22Rv1 (cell line): ENCODE data around the gene SNTB2.

ENCODE experiments used
- H3K27ac ChIP-seq: fragments of 450-650 bp; 2 replicates; pipeline ENCODE4 v1.5.1; 2017
- ZFX ChIP-seq: fragments of 450-650 bp; IDR thresholded peaks from 2 replicates; pipeline ENCODE4 v1.6.1; 2017; ENCODE audit warnings: antibody characterized with exemption, borderline replicate concordance
- TF ChIP-seq, protein P1 (sequence below): fragments of 450-650 bp; IDR thresholded peaks from 2 replicates; pipeline ENCODE4 v1.5.1; 2017; ENCODE audit warnings: mild to moderate bottlenecking

Gene SNTB2

GRCh38 chr16:69311533-69312387, 124.8 kb downstream of the SNTB2 start:
- H3K27ac ChIP-seq = peak overlapping the region; percentile 81
- TF ChIP-seq, protein P1, sequence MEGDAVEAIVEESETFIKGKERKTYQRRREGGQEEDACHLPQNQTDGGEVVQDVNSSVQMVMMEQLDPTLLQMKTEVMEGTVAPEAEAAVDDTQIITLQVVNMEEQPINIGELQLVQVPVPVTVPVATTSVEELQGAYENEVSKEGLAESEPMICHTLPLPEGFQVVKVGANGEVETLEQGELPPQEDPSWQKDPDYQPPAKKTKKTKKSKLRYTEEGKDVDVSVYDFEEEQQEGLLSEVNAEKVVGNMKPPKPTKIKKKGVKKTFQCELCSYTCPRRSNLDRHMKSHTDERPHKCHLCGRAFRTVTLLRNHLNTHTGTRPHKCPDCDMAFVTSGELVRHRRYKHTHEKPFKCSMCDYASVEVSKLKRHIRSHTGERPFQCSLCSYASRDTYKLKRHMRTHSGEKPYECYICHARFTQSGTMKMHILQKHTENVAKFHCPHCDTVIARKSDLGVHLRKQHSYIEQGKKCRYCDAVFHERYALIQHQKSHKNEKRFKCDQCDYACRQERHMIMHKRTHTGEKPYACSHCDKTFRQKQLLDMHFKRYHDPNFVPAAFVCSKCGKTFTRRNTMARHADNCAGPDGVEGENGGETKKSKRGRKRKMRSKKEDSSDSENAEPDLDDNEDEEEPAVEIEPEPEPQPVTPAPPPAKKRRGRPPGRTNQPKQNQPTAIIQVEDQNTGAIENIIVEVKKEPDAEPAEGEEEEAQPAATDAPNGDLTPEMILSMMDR = no peak
- TF ChIP-seq ZFX = peak; percentile 81; the same call in 1 of the 2 replicates

- TF ChIP-seq ZFX = no peak
- TF ChIP-seq, protein P1 = no peak
- H3K27ac ChIP-seq = no peak overlapping the region
Measured at GRCh38 chr16:69313469-69313868, 126.5 kb downstream of the SNTB2 start.

GRCh38 chr16:69314534-69314933, 127.6 kb downstream of the SNTB2 start:
- TF ChIP-seq, protein P1 = no peak
- no peak for TF ChIP-seq ZFX
- H3K27ac ChIP-seq = no peak overlapping the region

DNA sequence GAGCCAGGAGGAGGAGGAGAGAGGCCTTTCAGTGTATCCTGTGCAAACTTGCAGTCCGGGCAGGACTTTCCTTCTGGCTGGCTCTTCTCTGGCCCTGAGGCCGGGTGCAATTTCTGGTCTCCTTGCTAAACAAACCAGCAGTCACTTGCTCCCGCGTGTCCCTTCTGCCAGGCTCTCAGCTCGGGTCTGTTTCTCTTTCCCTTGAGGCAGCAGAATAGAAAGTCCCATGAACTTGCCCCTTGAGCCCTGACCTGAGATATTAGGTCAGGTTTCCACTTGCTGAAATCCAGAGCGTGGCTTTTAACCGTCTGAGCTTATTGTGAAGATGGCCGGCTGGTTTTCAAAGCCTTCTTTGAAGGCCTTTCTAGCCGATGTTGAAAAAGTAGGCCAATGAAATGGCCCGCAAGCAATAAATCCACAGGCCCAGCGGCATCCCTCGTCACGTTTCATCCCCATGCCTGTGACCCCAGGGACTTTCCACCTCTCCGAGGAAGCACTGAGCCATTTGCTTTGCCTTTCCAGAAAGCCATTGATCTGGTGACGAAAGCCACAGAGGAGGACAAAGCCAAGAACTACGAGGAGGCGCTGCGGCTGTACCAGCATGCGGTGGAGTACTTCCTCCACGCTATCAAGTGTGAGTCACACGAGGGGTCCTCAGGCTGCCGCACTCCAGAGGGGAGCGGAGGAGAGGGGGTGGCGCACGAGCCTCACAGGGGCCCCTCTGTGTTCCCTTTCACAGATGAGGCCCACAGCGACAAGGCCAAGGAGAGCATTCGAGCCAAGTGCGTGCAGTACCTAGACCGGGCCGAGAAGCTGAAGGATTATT, 128.7 kb downstream of the SNTB2 start:
- no peak for TF ChIP-seq ZFX
- TF ChIP-seq, protein P1 = no peak
- H3K27ac ChIP-seq = no peak overlapping the region

DNA sequence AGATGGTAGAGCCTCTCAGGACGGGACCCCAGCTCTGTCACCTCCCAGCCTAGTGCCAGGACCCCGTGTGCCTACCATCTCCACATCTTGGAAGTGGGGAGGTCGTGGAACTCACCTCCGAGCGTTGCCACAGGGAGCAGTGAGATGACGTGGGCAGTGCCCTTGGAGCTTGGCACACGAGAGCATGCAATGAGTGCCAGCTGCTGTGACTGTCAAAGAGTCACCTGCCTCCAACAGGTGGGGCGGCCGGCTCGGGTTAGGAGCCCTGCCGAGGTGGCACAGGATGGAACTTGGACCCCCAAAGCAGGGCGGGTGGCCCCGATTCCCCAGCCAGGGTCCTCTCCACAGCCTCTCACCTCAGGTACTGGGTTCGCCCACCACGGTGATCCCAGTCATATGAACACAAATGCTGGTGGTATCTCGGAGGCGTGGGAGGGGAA, 129.7 kb downstream of the SNTB2 start:
- TF ChIP-seq, protein P1 = no peak
- no peak for TF ChIP-seq ZFX
- no peak overlapping the region for H3K27ac ChIP-seq

DNA sequence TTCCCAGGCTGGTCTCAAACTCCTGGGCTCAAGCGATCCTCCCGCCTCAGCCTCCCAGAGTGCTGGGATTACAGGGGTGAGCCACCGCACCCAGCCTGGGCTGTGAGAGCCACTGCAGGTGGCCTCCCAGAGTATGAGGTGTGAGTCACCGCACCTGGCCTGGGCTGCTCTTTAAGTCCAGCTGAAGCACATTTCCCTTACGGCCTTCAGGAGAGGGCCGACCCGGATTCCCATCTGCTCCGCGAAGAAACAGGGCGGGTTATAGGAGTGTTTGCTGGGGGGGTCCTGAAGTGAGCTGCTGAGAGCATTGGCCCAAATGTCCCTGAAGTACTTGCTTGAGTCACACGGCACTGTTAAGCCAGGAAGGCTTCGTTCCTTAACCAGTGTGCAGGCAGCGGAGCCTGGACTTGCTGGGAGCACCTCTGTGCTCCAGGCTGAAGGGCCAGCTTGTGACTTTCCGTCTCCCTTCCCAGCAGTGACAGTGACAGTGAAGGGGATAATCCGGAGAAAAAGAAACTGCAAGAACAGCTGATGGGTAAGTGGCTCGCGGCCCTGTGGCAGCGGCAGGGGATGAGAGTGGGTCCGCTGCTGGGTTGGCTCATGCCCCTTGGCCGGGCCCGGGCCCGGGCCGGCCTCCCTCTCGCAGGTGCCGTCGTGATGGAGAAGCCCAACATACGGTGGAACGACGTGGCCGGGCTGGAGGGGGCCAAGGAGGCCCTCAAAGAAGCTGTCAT, 131.4 kb downstream of the SNTB2 start:
- no peak overlapping the region for H3K27ac ChIP-seq
- TF ChIP-seq ZFX = no peak
- TF ChIP-seq, protein P1 = no peak

DNA sequence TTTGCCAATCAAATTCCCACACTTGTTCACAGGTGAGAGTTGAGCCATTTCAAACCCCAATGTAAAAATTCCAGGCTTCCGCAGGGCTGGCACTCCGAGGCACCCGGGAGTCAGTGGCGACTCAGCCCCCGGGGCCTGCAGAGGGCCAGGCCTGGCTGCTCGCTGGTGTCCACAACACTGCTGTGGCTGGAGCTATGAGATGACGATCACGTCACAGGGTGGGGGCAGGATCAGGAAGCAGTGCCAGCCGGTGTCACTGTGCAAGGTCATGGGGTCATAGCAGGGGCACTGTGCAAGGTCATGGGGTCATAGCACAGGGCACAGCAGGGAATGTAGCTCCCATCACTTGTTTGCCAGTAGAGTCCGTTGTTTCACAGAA, 131.9 kb downstream of the SNTB2 start:
- no peak for TF ChIP-seq ZFX
- H3K27ac ChIP-seq = no peak overlapping the region
